H1 (cell line): ENCODE results near the gene METTL5. TPM values are rescaled to one million over a fixed set of nuclear protein-coding genes. Genes with fewer than 3 reads are reported as not detected.

Source experiments
- CTCF ChIA-PET: fragments of 300-600 bp; sonication (Branson Sonifier 250); formaldehyde crosslinking; loops from one replicate; lab custom pipeline; 2021; ENCODE audit not compliant: partially characterized antibody; lab: Charles Lee
- POLR2A ChIA-PET: fragments of 300-600 bp; sonication (Branson Sonifier 250); formaldehyde crosslinking; loops from one replicate; lab custom pipeline; 2021; ENCODE audit warnings: inconsistent platforms; ENCODE audit not compliant: partially characterized antibody; lab: Charles Lee
- DNase-seq, 2 experiments: peaks; one replicate each; pipeline versions ENCODE4 v3.0.0 to v3.0.0-alpha.2; 2010 to 2022; ENCODE audit warnings: low spot score in 2 of 2, low read depth in 1 of 2, mixed read lengths in 1 of 2
- FAIRE-seq: peaks from 2 replicates; lab custom pipeline; 2011; peaks lifted over from hg19 to GRCh38; lab: Jason Lieb, UNC
- H2AFZ ChIP-seq: 2 replicates; pipeline ENCODE4 v1.8.1; 2012; ENCODE audit warnings: low read length, inconsistent platforms
- H2AK5ac ChIP-seq: 2 replicates; pipeline ENCODE4 v1.6.1; 2013; ENCODE audit warnings: low read depth, low read length
- H2BK120ac ChIP-seq: replicated peaks from 2 replicates; pipeline ENCODE3; 2013; ENCODE audit warnings: low read depth, low read length, inconsistent platforms
- H2BK12ac ChIP-seq: 2 replicates; pipeline ENCODE4 v1.6.1; 2013; ENCODE audit warnings: low read depth, low read length
- H2BK15ac ChIP-seq: 2 replicates; pipeline ENCODE4 v1.6.1; 2013; ENCODE audit warnings: low read length
- H2BK20ac ChIP-seq: 2 replicates; pipeline ENCODE4 v1.6.1; 2013; ENCODE audit warnings: low read length
- H2BK5ac ChIP-seq: 2 replicates; pipeline ENCODE4 v1.6.1; 2013; ENCODE audit warnings: low read depth, low read length
- H3K14ac ChIP-seq: 2 replicates; pipeline ENCODE4 v1.6.1; 2013; ENCODE audit warnings: inconsistent platforms; ENCODE audit not compliant: insufficient read length
- H3K18ac ChIP-seq: 2 replicates; pipeline ENCODE4 v1.6.1; 2013; ENCODE audit warnings: low read length; ENCODE audit errors: extremely low read depth
- H3K23ac ChIP-seq: 2 replicates; pipeline ENCODE4 v1.6.1; 2013; ENCODE audit warnings: inconsistent platforms; ENCODE audit not compliant: insufficient read length
- H3K23me2 ChIP-seq: 2 replicates; pipeline ENCODE4 v1.6.1; 2013; ENCODE audit warnings: low read depth, low read length
- H3K27ac ChIP-seq: 2 replicates; pipeline ENCODE4 v1.6.1; 2011; ENCODE audit warnings: low read depth, low read length, inconsistent platforms
- H3K27me3 ChIP-seq, 4 experiments: replicated peaks in 1 of 4; 1 replicate in 1 of 4; 2 replicates in 3 of 4; pipeline versions ENCODE4 v1.6.1 to v1.8.1; 2011 to 2013; ENCODE audit warnings: low read length in 3 of 4, mild to moderate bottlenecking in 3 of 4, inconsistent platforms in 2 of 4, mixed read lengths in 2 of 4, moderate library complexity in 1 of 4; ENCODE audit not compliant: control insufficient read depth in 3 of 4, insufficient read depth in 3 of 4; ENCODE audit errors: extremely low read depth in 1 of 4
- H3K36me3 ChIP-seq, 4 experiments: 2 replicates each; pipeline versions ENCODE4 v1.6.1 to v1.8.1; 2011 to 2013; ENCODE audit warnings: mild to moderate bottlenecking in 4 of 4, low read length in 3 of 4, moderate library complexity in 2 of 4, control low read depth in 1 of 4, inconsistent platforms in 1 of 4; ENCODE audit not compliant: insufficient read depth in 4 of 4, control insufficient read depth in 2 of 4
- H3K4ac ChIP-seq: replicated peaks from 2 replicates; pipeline ENCODE3; 2013; ENCODE audit warnings: low read length, low read depth, mixed read lengths, inconsistent platforms; ENCODE audit not compliant: insufficient read length
- H3K4me1 ChIP-seq, 4 experiments: replicated peaks in 1 of 4; 1 replicate in 1 of 4; 2 replicates in 3 of 4; pipeline versions ENCODE4 v1.6.1 to v1.8.1; 2011 to 2013; ENCODE audit warnings: low read length in 3 of 4, inconsistent platforms in 2 of 4, mixed read lengths in 1 of 4; ENCODE audit not compliant: insufficient read depth in 4 of 4, control insufficient read depth in 3 of 4
- H3K4me2 ChIP-seq, 2 experiments: 2 replicates each; pipeline versions ENCODE4 v1.6.1 to v1.8.1; 2011 to 2013; ENCODE audit warnings: low read depth in 2 of 2, low read length in 2 of 2, control low read depth in 1 of 2, inconsistent platforms in 1 of 2, mild to moderate bottlenecking in 1 of 2; ENCODE audit not compliant: insufficient read depth in 1 of 2
- H3K4me3 ChIP-seq, 4 experiments: fragments of 200-600, 300-600 bp in 1 of 4; sonication (generic), shearing (Covaris generic), sonication (Bioruptor Twin) in 1 of 4; 2 replicates each; pipeline versions ENCODE4 v1.5.1 to v1.8.1; 2011 to 2016; ENCODE audit warnings: low read length in 4 of 4, low read depth in 3 of 4, control low read depth in 2 of 4, inconsistent platforms in 2 of 4, mild to moderate bottlenecking in 2 of 4, mixed read lengths in 1 of 4, moderate library complexity in 1 of 4; ENCODE audit not compliant: insufficient read depth in 2 of 4; ENCODE audit errors: extremely low read depth in 1 of 4
- H3K56ac ChIP-seq: replicated peaks from 2 replicates; pipeline ENCODE3; 2013; ENCODE audit warnings: low read depth, mild to moderate bottlenecking, mixed read lengths, low read length, inconsistent platforms; ENCODE audit not compliant: insufficient read length
- H3K79me1 ChIP-seq: 2 replicates; pipeline ENCODE4 v1.6.1; 2013; ENCODE audit warnings: low read depth, low read length, control low read depth
- H3K79me2 ChIP-seq, 2 experiments: 2 replicates each; pipeline versions ENCODE4 v1.6.1 to v1.8.1; 2012 to 2013; ENCODE audit warnings: low read length in 2 of 2, mild to moderate bottlenecking in 2 of 2, inconsistent platforms in 1 of 2; ENCODE audit not compliant: insufficient read depth in 2 of 2, control insufficient read depth in 1 of 2
- H3K9ac ChIP-seq, 4 experiments: replicated peaks in 1 of 4; 1 replicate in 1 of 4; 2 replicates in 3 of 4; pipeline versions ENCODE4 v1.6.1 to v1.8.1; 2011 to 2013; ENCODE audit warnings: low read depth in 3 of 4, low read length in 3 of 4, control low read depth in 2 of 4, mild to moderate bottlenecking in 2 of 4, moderate library complexity in 2 of 4, inconsistent platforms in 1 of 4; ENCODE audit errors: extremely low read depth in 1 of 4
- H3K9me3 ChIP-seq, 2 experiments: 2 replicates each; pipeline versions ENCODE4 v1.6.1 to v1.8.1; 2012 to 2013; ENCODE audit warnings: mild to moderate bottlenecking in 2 of 2, moderate library complexity in 2 of 2, control low read depth in 1 of 2, inconsistent platforms in 1 of 2, low read depth in 1 of 2, low read length in 1 of 2, mixed read lengths in 1 of 2; ENCODE audit not compliant: insufficient read depth in 2 of 2
- H4K20me1 ChIP-seq, 2 experiments: replicated peaks in 1 of 2; 2 replicates each; pipeline versions ENCODE3 to v1.8.1; 2011 to 2013; ENCODE audit warnings: inconsistent platforms in 2 of 2, low read length in 2 of 2, mild to moderate bottlenecking in 1 of 2; ENCODE audit not compliant: insufficient read depth in 2 of 2, control insufficient read depth in 1 of 2
- H4K5ac ChIP-seq: 2 replicates; pipeline ENCODE4 v1.6.1; 2013; ENCODE audit warnings: low read length, low read depth, mixed read lengths, inconsistent platforms; ENCODE audit not compliant: insufficient read length
- H4K8ac ChIP-seq: 2 replicates; pipeline ENCODE4 v1.8.0; 2013; ENCODE audit warnings: mild to moderate bottlenecking, moderate library complexity, low read length, inconsistent platforms; ENCODE audit not compliant: insufficient read depth; ENCODE audit errors: extremely low read depth
- H4K91ac ChIP-seq: replicated peaks from 2 replicates; pipeline ENCODE3; 2013; ENCODE audit warnings: low read length, mixed read lengths, inconsistent platforms; ENCODE audit not compliant: insufficient read length
- ASH2L ChIP-seq: fragments of 200-600, 300-600 bp; sonication (generic); IDR thresholded peaks from one replicate; pipeline ENCODE4 v1.7.1; 2017; ENCODE audit warnings: low read length
- ATF3 ChIP-seq: IDR thresholded peaks from 2 replicates; pipeline ENCODE4 v1.6.1; 2011; ENCODE audit warnings: low read depth, mild to moderate bottlenecking, low read length; ENCODE audit not compliant: insufficient read depth
- BCL11A ChIP-seq, 2 experiments: IDR thresholded peaks; one replicate each; pipeline ENCODE4 v1.6.1; 2011; ENCODE audit warnings: low read depth in 2 of 2, low read length in 2 of 2, mild to moderate bottlenecking in 2 of 2
- CBX8 ChIP-seq: fragments of 300-800, 300-1000 bp; sonication (generic); IDR thresholded peaks from 2 replicates; pipeline ENCODE4 v1.7.1; 2016; ENCODE audit warnings: low read depth, low read length, borderline replicate concordance
- CREB1 ChIP-seq: IDR thresholded peaks from 2 replicates; pipeline ENCODE4 v1.6.1; 2012; ENCODE audit warnings: inconsistent platforms
- GTF2F1 ChIP-seq: IDR thresholded peaks from 2 replicates; pipeline ENCODE4 v1.6.1; 2012; ENCODE audit warnings: low read depth, low read length, improper control_type of control experiment, borderline replicate concordance
- HDAC2 ChIP-seq, 2 experiments: fragments of 300-600 bp in 1 of 2; sonication (generic) in 1 of 2; IDR thresholded peaks; 2 replicates each; pipeline ENCODE4 v1.6.1; 2011 to 2012; ENCODE audit warnings: low read depth in 2 of 2, low read length in 2 of 2, mild to moderate bottlenecking in 2 of 2, moderate library complexity in 2 of 2, borderline replicate concordance in 1 of 2, inconsistent platforms in 1 of 2
- KDM5A ChIP-seq: fragments of 200-600 bp; IDR thresholded peaks from 2 replicates; pipeline ENCODE4 v1.7.1; 2012; ENCODE audit warnings: mild to moderate bottlenecking, low read length, inconsistent platforms, mixed read lengths
- TAF7 ChIP-seq: optimal IDR thresholded peaks from 2 replicates; pipeline ENCODE3; 2011; ENCODE audit warnings: low read depth, mild to moderate bottlenecking, inconsistent platforms, low read length, moderate library complexity, borderline replicate concordance
- USF2 ChIP-seq: IDR thresholded peaks from 2 replicates; pipeline ENCODE4 v1.6.1; 2011; ENCODE audit warnings: low read length, improper control_type of control experiment
- ZNF274 ChIP-seq: IDR thresholded peaks from 2 replicates; pipeline ENCODE4 v1.7.0; 2012; ENCODE audit warnings: low read length, borderline replicate concordance; ENCODE audit errors: extremely low read depth
- WGBS, 2 experiments: shearing (Covaris generic) in 1 of 2; methylation state at CpG; one replicate each; pipeline versions ENCODE4 v1.1.6 to v1.1.7; 2013 to 2015; ENCODE audit warnings: low lambda C conversion rate in 2 of 2, mixed read lengths in 2 of 2, inconsistent platforms in 1 of 2, low coverage in 1 of 2, missing lambda C conversion rate in 1 of 2; ENCODE audit not compliant: insufficient replicate concordance in 2 of 2, insufficient coverage in 1 of 2, insufficient read length in 1 of 2; ENCODE audit errors: extremely low coverage in 1 of 2, missing lambda C conversion rate in 1 of 2; 5-methylcytosine and 5-hydroxymethylcytosine counted together
- polyA plus RNA-seq, 7 experiments: library from polyadenylated mRNA; depleted of rRNA in 3 of 7; stranded (reverse) in 5 of 7; unstranded in 2 of 7; fragments of >200 nt in 5 of 7; fragments of 200-250 nt in 2 of 7; gene quantifications; 1 replicate in 5 of 7; 2 replicates in 1 of 7; 4 replicates in 1 of 7; pipeline versions ENCODE4 v1.2.1 to v1.2.3, GENCODE V29; 2011 to 2013; ENCODE audit warnings: missing spikeins in 2 of 7, mixed read lengths in 2 of 7
- total RNA-seq: library from RNA; stranded (reverse); fragmentation: NEBNext Ultra II Directional; extraction: Animal tissue kit (Norgen Biotek cat#: 25700); gene quantifications from 2 replicates; pipeline ENCODE4 v1.2.1, GENCODE V29; 2021

Gene METTL5
- total and polyA plus RNA-seq, 2 of the 8 experiments (the other 6 are each of a cell fraction or from before 2014, with no cell fraction given) = 34.5 to 74.1 TPM

- no peak overlapping the region for H3K18ac ChIP-seq
- H3K4me3 ChIP-seq = no peak overlapping the region
- no peaks in the 10 kb centered on the region for H3K27me3 ChIP-seq
- H2BK5ac ChIP-seq = no peak overlapping the region
- no peak overlapping the region for H3K14ac ChIP-seq
- H2BK12ac ChIP-seq = no peak overlapping the region
- no peaks in the 10 kb centered on the region for H3K9me3 ChIP-seq
- H3K4me1 ChIP-seq = peaks cover 0 to 3% (median 1%) of the 10 kb centered on the region in 4 experiments; a peak in 2 of 7 replicates
- peaks cover 0 to 10% of the 10 kb centered on the region in 2 experiments; a peak in 2 of 4 replicates for H3K79me2 ChIP-seq
- no peak overlapping the region for H2BK20ac ChIP-seq
- no peak overlapping the region for H3K56ac ChIP-seq
- H4K20me1 ChIP-seq = no peaks in the 10 kb centered on the region
- no peak for DNase-seq
- H4K5ac ChIP-seq = no peak overlapping the region
- H3K4me2 ChIP-seq = no peak overlapping the region
- peaks cover 2% of the 10 kb centered on the region; the same call in 1 of the 2 replicates for H3K79me1 ChIP-seq
- 88% methylated on average over 1 of the region's 1 CpG; no CpG with 5 or more reads in 1 of the 2 experiments for WGBS, 2 experiments
- H3K4ac ChIP-seq = no peak overlapping the region
- no peak overlapping the region for H2BK15ac ChIP-seq
- no peak for FAIRE-seq
- no peak overlapping the region for H4K8ac ChIP-seq
- no peak overlapping the region for H2BK120ac ChIP-seq
- no peak overlapping the region for H4K91ac ChIP-seq
- POLR2A ChIA-PET = interaction anchor here (1.2 to 1.7 kb wide), 3 partner anchors 10 to 19 kb away, joined by 3 to 5 read pairs (median 3); no protein-coding TSS in a partner anchor
- no peak overlapping the region for H3K9ac ChIP-seq
- H3K23ac ChIP-seq = no peak overlapping the region
- CTCF ChIA-PET = interaction anchor here (0.9 to 1.8 kb wide), 3 partner anchors 10 to 130 kb away, joined by 3 to 5 read pairs (median 3); no protein-coding TSS in a partner anchor
- H3K36me3 ChIP-seq = peaks cover 2 to 56% (median 21%) of the 10 kb centered on the region in 4 experiments; a peak in 6 of 8 replicates
- no peak overlapping the region for H2AFZ ChIP-seq
- no peak overlapping the region for H2AK5ac ChIP-seq
- H3K23me2 ChIP-seq = peaks cover 3% of the 10 kb centered on the region; the same call in 1 of the 2 replicates
- H3K27ac ChIP-seq = no peak overlapping the region
- TF ChIP-seq ASH2L (no peak), GTF2F1 (no peak), TAF7 (no peak), USF2 (no peak), CREB1 (no peak), ATF3 (no peak), ZNF274 (no peak), BCL11A (IDR thresholded peaks at IDR 0.05; ENCODE audit: low read depth in 2 of 2, low read length in 2 of 2) (no peak), HDAC2 (IDR thresholded peaks at IDR 0.05; ENCODE audit: borderline replicate concordance in 1 of 2, low read depth in 2 of 2, low read length in 2 of 2) (no peak), CBX8 (no peak), KDM5A (no peak)
These were observed 5.6 kb downstream of the METTL5 start for GRCh38 chr2:169819106-169819505.
